Measurements from ENCODE around the gene CACNA1C. TPM values are rescaled to one million over a fixed set of nuclear protein-coding genes. Genes with fewer than 3 reads are reported as not detected.

CACNA1C gene
- polyA plus RNA-seq, 1 of the 3 experiments (the other 2 are of a cell fraction), result 1.5 TPM

DNA sequence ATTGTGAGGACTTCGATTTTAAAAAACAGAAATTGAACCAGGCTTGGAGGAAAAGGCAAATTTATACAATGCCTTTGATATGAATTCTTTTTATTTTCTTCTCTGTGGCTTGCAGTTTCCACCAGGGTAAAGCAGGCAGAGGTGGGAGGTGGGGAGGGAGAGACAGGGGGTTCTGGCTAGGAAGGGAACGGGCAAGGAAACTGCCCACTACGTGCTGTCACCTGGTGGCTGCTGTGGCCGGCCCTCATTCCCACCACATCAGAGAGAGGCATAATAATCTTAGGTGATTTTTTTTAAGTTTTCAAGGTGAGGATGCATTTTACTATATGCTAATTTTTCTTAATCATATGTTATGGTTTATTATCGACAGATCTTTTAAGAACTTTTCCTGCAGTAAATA, 145.8 kb downstream of the CACNA1C start:
- DNase-seq, result no peak
- H2AFZ ChIP-seq (ENCODE audit: low read depth), result no peak overlapping the region
- H3K9me3 ChIP-seq, result no peaks in the 10 kb centered on the region
- WGBS (ENCODE audit: low lambda C conversion rate), result 73% methylated on average over 5 of the region's 5 CpGs
- H3K9ac ChIP-seq, result no peak overlapping the region
- no peaks in the 10 kb centered on the region for H3F3A ChIP-seq (replicated peaks; ENCODE audit: insufficient read depth)
- ChIA-PET CTCF (interaction anchor here (0.8 to 1.0 kb wide), 3 partner anchors 11 to 92 kb away, joined by 3 read pairs; no protein-coding TSS in a partner anchor), POLR2A (no interaction called here)
- peaks cover 8 to 16% of the 10 kb centered on the region in 2 experiments; a peak in 2 of 4 replicates for H3K4me1 ChIP-seq (ENCODE audit: control insufficient read depth in 1 of 2, insufficient read depth in 2 of 2, low read depth in 1 of 2, low read length in 1 of 2)
- H3K4me2 ChIP-seq, result 0 out of 2 replicates have a peak overlapping the region, but pooled peaks have one; percentile 37
- TF ChIP-seq, protein P1, sequence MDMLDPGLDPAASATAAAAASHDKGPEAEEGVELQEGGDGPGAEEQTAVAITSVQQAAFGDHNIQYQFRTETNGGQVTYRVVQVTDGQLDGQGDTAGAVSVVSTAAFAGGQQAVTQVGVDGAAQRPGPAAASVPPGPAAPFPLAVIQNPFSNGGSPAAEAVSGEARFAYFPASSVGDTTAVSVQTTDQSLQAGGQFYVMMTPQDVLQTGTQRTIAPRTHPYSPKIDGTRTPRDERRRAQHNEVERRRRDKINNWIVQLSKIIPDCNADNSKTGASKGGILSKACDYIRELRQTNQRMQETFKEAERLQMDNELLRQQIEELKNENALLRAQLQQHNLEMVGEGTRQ (IDR thresholded peaks at IDR 0.05; ENCODE audit: borderline replicate concordance, low read depth, low read length), result no peak
- TF ChIP-seq RXRA (IDR thresholded peaks at IDR 0.05; ENCODE audit: borderline replicate concordance, low read depth) (no peak), POLR2AphosphoS5 (IDR thresholded peaks at IDR 0.05; ENCODE audit: low read depth, low read length) (no peak), SMC3 (IDR thresholded peaks at IDR 0.05; ENCODE audit: low read depth, low read length) (no peak), SIN3A (IDR thresholded peaks at IDR 0.05; ENCODE audit: borderline replicate concordance, low read depth, low read length) (no peak), EP300 (IDR thresholded peaks at IDR 0.05; ENCODE audit: borderline replicate concordance in 1 of 2, low read depth in 1 of 2, low read length in 1 of 2) (no peak), GATA2 (CRISPR knock-in tag; IDR thresholded peaks at IDR 0.05) (no peak)
- TF ChIP-seq, protein P2, sequence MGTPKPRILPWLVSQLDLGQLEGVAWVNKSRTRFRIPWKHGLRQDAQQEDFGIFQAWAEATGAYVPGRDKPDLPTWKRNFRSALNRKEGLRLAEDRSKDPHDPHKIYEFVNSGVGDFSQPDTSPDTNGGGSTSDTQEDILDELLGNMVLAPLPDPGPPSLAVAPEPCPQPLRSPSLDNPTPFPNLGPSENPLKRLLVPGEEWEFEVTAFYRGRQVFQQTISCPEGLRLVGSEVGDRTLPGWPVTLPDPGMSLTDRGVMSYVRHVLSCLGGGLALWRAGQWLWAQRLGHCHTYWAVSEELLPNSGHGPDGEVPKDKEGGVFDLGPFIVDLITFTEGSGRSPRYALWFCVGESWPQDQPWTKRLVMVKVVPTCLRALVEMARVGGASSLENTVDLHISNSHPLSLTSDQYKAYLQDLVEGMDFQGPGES (IDR thresholded peaks at IDR 0.05; ENCODE audit: low read depth, low read length), result no peak
- TF ChIP-seq, protein P3, sequence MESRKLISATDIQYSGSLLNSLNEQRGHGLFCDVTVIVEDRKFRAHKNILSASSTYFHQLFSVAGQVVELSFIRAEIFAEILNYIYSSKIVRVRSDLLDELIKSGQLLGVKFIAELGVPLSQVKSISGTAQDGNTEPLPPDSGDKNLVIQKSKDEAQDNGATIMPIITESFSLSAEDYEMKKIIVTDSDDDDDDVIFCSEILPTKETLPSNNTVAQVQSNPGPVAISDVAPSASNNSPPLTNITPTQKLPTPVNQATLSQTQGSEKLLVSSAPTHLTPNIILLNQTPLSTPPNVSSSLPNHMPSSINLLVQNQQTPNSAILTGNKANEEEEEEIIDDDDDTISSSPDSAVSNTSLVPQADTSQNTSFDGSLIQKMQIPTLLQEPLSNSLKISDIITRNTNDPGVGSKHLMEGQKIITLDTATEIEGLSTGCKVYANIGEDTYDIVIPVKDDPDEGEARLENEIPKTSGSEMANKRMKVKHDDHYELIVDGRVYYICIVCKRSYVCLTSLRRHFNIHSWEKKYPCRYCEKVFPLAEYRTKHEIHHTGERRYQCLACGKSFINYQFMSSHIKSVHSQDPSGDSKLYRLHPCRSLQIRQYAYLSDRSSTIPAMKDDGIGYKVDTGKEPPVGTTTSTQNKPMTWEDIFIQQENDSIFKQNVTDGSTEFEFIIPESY (IDR thresholded peaks at IDR 0.05; ENCODE audit: borderline replicate concordance, low read depth), result no peak
- H3K9me2 ChIP-seq, result no peaks in the 10 kb centered on the region
- no peaks in the 10 kb centered on the region for H3K79me2 ChIP-seq (ENCODE audit: insufficient read depth)
- H4K20me1 ChIP-seq (ENCODE audit: insufficient read depth), result no peaks in the 10 kb centered on the region
- H3K4me3 ChIP-seq (ENCODE audit: low read depth in 2 of 2, low read length in 1 of 2), result no peak overlapping the region
- no peaks in the 10 kb centered on the region for H3K36me3 ChIP-seq (replicated peaks in 1 of 2; ENCODE audit: control insufficient read depth in 1 of 2, insufficient read depth in 2 of 2, low read length in 1 of 2)
- H3K27me3 ChIP-seq (ENCODE audit: insufficient read depth), result no peaks in the 10 kb centered on the region
- H3K27ac ChIP-seq (ENCODE audit: low read depth in 2 of 2, low read length in 1 of 2), result no peak overlapping the region

DNA sequence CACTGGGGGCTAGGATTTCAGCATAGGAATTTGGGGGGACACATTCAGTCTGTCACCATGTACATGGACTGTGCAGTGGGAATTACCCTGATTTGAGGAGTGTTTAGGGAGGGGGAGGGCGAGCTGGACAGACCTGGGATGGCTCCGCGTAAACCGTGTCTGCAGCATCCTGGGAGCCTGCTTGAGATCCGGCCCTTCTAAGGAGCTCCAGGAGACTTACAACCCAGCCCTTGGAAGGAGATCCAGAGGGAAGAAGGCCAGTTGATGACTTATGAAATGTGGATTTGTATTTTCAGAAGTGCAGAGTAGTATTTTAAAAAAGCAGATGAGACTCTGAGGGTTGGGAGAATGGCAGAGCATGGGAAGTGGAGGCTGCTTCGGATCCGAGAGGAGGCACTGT, 153.2 kb downstream of the CACNA1C start:
- DNase-seq, result no peak
- H3K4me3 ChIP-seq (ENCODE audit: low read depth in 2 of 2, low read length in 1 of 2), result no peak overlapping the region
- no peaks in the 10 kb centered on the region for H3K9me2 ChIP-seq
- H3K4me1 ChIP-seq (ENCODE audit: control insufficient read depth in 1 of 2, insufficient read depth in 2 of 2, low read depth in 1 of 2, low read length in 1 of 2), result peaks cover 0 to 10% of the 10 kb centered on the region in 2 experiments; a peak in 2 of 4 replicates
- H3K36me3 ChIP-seq (replicated peaks in 1 of 2; ENCODE audit: control insufficient read depth in 1 of 2, insufficient read depth in 2 of 2, low read length in 1 of 2), result no peaks in the 10 kb centered on the region
- ChIA-PET CTCF (interaction anchor here (1.3 kb wide), 1 partner anchor 37 kb away, joined by 3 read pairs; no protein-coding TSS in a partner anchor), POLR2A (no interaction called here)
- no peak overlapping the region for H3K27ac ChIP-seq (ENCODE audit: low read depth in 2 of 2, low read length in 1 of 2)
- no peaks in the 10 kb centered on the region for H3F3A ChIP-seq (replicated peaks; ENCODE audit: insufficient read depth)
- H3K9ac ChIP-seq, result no peak overlapping the region
- H3K9me3 ChIP-seq, result no peaks in the 10 kb centered on the region
- no peak overlapping the region for H3K4me2 ChIP-seq
- H3K79me2 ChIP-seq (ENCODE audit: insufficient read depth), result no peaks in the 10 kb centered on the region
- no peaks in the 10 kb centered on the region for H4K20me1 ChIP-seq (ENCODE audit: insufficient read depth)
- 74% methylated on average over 7 of the region's 7 CpGs for WGBS (ENCODE audit: low lambda C conversion rate)
- no peak overlapping the region for H2AFZ ChIP-seq (ENCODE audit: low read depth)
- no peaks in the 10 kb centered on the region for H3K27me3 ChIP-seq (ENCODE audit: insufficient read depth)
- TF ChIP-seq, protein P4, sequence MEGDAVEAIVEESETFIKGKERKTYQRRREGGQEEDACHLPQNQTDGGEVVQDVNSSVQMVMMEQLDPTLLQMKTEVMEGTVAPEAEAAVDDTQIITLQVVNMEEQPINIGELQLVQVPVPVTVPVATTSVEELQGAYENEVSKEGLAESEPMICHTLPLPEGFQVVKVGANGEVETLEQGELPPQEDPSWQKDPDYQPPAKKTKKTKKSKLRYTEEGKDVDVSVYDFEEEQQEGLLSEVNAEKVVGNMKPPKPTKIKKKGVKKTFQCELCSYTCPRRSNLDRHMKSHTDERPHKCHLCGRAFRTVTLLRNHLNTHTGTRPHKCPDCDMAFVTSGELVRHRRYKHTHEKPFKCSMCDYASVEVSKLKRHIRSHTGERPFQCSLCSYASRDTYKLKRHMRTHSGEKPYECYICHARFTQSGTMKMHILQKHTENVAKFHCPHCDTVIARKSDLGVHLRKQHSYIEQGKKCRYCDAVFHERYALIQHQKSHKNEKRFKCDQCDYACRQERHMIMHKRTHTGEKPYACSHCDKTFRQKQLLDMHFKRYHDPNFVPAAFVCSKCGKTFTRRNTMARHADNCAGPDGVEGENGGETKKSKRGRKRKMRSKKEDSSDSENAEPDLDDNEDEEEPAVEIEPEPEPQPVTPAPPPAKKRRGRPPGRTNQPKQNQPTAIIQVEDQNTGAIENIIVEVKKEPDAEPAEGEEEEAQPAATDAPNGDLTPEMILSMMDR (IDR thresholded peaks at IDR 0.05), result no peak
- TF ChIP-seq ELF1 (IDR thresholded peaks at IDR 0.05) (no peak), RCOR1 (IDR thresholded peaks at IDR 0.05; ENCODE audit: low read length) (no peak), RFX5 (IDR thresholded peaks at IDR 0.05; ENCODE audit: low read length) (no peak), TEAD4 (IDR thresholded peaks at IDR 0.05; ENCODE audit: borderline replicate concordance, insufficient read depth) (no peak), MEF2A (IDR thresholded peaks at IDR 0.05; ENCODE audit: borderline replicate concordance, low read depth) (no peak), TCF12 (IDR thresholded peaks at IDR 0.05) (no peak), JUND (IDR thresholded peaks at IDR 0.05) (no peak), SMC3 (IDR thresholded peaks at IDR 0.05; ENCODE audit: low read depth, low read length) (no peak), CHD2 (IDR thresholded peaks at IDR 0.05; ENCODE audit: low read length, partially characterized antibody) (no peak), FOSL2 (IDR thresholded peaks at IDR 0.05; ENCODE audit: borderline replicate concordance, low read depth) (no peak)
- TF ChIP-seq, protein P3 (IDR thresholded peaks at IDR 0.05; ENCODE audit: borderline replicate concordance, low read depth), result no peak
